ENCODE data around the gene HNRNPL.

The HNRNPL gene

DNA sequence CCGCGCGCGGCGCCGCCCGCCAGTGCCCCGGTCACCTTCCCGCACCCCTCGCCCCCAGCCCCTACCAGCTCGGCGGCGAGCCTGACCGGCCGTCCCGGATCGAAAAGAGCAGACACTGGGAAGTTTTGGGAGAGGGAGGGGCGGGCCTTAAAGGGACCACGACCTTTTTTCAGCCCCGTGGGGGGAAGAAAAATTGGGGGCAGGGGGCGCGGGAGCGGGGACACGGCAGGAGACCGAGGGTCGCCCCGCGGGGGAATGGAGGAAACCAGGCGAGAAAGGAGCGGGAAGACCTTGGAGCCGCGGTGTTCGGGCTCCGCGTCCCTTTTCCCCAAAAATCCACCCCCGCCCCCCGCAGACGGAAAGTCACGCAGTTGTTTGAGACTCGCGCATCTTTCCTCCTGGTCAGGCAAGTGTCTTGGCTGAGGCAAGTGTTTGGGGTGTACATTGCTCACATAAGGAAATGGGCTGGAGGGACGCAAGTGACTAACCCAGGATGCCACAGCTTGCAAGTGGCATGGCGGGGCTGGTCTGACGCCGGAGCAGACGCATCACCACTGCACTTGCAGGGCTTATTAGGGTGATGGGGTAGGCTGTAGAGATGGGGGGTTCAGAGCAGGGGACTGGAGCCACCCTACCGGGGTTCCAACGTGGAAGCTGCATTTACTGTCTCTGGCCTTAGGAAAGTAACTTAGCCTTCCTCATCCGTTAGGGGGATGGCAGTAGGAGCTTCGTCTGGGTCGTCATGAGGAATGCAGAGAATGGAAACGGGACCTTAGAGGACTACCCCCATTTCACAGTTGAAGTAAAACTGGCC lies 2.7 kb upstream of the HNRNPL start:
- TF ChIP-seq GATA3 (IDR thresholded peaks at IDR 0.05; ENCODE audit: low read depth, low read length) (no peak), GATA2 (IDR thresholded peaks at IDR 0.05; ENCODE audit: low read depth, low read length) (no peak)

- TF ChIP-seq GATA2 (IDR thresholded peaks at IDR 0.05; ENCODE audit: low read depth, low read length) (no peak), GATA3 (IDR thresholded peaks at IDR 0.05; ENCODE audit: low read depth, low read length) (no peak)
Observed at GRCh38 chr19:38851622-38852230, 1.9 kb upstream of the HNRNPL start.

DNA sequence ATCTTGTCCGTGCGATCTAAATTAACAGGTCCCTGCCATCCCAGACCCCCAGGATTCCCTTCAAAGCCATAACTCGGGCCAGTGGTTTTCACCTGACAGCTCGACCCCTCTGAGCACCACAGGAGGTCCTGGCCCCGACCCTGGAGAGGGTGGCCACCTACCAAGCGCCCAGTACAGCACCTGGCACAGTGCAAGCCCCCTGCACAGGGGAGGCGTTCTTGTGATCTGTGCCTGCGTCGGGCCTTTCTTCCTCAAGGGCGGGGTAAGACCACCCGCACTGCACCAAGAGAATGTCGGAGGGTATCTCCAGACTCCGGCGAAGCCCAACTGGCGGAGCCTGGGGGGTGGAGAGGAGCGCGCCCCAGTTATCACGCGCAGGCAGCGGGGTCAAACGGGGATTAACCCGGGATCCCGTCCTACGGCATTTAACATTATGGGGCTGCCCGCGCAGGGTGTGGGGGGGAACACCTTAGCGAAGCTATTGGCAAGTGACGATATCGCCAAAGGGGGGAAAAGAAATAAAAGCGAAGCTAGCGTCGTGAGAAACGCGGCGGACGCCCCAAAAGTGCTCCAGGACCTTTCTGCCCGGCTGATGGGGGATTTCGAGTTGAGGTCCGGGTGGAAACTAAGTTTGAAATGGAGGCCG lies 1.3 kb upstream of the HNRNPL start:
- no peak for TF ChIP-seq GATA2 (IDR thresholded peaks at IDR 0.05; ENCODE audit: low read depth, low read length)
- TF ChIP-seq GATA3 (IDR thresholded peaks at IDR 0.05; ENCODE audit: low read depth, low read length): no peak

DNA sequence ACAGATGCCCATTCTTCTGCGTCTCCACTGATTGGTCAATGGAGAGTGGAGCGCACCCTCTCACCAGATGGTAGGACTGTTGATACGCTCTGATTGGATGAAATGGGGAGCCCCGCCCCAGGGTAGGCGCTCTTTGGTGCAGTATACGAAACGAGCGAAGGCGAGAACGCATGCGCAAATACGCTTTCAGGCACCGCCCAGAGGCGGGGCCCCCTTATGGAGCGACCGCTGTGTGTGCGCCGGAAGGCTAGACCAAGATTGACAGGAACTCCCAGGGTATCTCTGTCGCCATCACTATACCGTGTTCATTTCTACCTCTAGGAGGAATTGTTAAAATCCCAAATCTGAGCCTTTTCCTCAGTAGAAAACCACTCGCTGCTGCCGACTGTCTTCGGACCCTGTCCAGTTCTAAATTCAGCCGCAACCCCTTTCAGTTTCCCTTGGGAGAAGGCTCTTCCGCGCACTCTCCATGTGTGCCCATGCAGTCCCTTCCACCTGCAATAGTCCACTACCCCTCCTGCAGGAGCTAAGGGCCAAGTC lies 720 bp upstream of the HNRNPL start:
- TF ChIP-seq GATA3 (IDR thresholded peaks at IDR 0.05; ENCODE audit: low read depth, low read length) (no peak), GATA2 (IDR thresholded peaks at IDR 0.05; ENCODE audit: low read depth, low read length) (peak; percentile 90)

DNA sequence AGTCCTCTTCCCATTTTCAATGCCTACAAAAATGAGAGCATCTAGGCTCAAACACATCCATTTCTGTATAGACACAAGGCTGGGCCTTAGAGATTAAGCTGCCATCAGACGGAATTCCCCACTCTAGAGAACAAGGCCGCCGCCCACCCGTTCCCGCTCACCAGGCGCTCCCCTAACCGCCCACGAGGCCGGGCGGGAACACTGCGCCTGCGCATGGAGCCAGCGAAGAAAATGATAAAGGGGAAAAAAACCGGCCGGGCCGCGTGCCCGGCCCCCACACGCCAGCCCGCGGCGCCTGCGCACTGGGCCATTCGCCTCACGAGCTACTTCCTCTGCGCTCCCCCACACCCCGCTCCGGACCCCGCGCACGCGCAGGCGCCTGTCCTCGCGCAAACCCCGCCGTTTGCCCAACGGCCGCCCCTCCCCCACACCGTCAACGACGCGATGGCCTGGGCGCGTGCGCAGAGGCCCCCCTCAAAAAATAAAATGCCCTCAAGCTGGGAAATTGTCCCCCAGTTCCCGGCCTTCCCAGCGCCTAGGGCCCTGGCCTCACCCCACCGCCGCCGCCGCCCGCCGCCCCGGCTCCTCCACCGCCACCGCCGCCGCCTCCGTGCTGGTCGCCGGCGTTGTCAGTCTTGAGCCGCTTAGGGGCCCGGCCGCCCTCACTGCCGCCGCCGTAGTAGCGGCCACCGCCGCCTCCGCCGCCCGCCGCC lies 483 bp downstream of the HNRNPL start:
- TF ChIP-seq GATA2 (IDR thresholded peaks at IDR 0.05; ENCODE audit: low read depth, low read length) (peak; percentile 19; the same call in 1 of the 2 replicates), GATA3 (IDR thresholded peaks at IDR 0.05; ENCODE audit: low read depth, low read length) (no peak)

DNA sequence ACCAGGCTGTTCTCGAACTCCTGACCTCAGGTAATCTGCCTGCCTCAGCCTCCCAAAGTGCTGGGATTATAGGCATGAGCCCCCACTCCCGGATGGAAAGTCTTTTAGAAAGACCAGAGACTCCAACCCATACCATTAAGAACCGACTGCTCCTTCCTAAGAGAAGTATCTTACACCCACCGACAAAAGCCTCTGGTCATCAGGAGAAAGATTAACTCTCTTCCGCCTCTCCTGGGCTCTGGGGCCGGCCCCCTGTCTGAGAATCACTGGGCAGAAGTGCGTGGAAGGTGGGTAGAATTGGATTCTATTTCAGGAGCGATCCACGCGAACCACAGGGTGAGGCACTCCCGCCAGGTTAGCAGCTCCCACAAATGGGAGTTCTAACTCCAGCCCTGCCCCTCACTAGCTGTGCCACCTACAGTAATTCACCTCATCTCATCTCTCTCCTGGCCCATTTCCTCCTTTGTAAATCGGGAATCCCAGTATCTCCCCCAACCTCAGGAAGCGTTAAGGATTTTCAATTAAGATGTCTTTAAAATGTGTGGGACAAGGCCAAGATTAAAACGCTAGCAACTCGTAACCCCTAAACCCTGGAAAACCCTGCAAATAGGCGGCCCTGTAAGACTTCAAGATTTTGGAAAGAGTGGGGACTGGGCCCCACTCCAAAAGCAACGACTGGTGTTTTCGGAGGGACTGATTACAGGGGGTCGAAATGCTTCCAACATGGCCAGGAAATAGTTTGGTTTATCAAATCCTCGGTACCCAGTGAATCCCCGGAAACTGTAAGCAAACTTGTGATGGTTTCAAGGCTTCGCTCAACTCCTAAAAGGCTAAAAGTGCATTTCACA lies 1.3 kb downstream of the HNRNPL start:
- TF ChIP-seq GATA3 (IDR thresholded peaks at IDR 0.05; ENCODE audit: low read depth, low read length) (no peak), GATA2 (IDR thresholded peaks at IDR 0.05; ENCODE audit: low read depth, low read length) (no peak)

- TF ChIP-seq GATA3 (IDR thresholded peaks at IDR 0.05; ENCODE audit: low read depth, low read length): no peak
- TF ChIP-seq GATA2 (IDR thresholded peaks at IDR 0.05; ENCODE audit: low read depth, low read length): no peak
Observed at GRCh38 chr19:38846097-38846496, 3.7 kb downstream of the HNRNPL start.

- no peak for TF ChIP-seq GATA2 (IDR thresholded peaks at IDR 0.05; ENCODE audit: low read depth, low read length)
- TF ChIP-seq GATA3 (IDR thresholded peaks at IDR 0.05; ENCODE audit: low read depth, low read length): no peak
Observed at GRCh38 chr19:38845374-38846024, 4.3 kb downstream of the HNRNPL start.

GRCh38 chr19:38844093-38844686 lies 5.6 kb downstream of the HNRNPL start:
- TF ChIP-seq GATA3 (IDR thresholded peaks at IDR 0.05; ENCODE audit: low read depth, low read length) (no peak), GATA2 (IDR thresholded peaks at IDR 0.05; ENCODE audit: low read depth, low read length) (no peak)

DNA sequence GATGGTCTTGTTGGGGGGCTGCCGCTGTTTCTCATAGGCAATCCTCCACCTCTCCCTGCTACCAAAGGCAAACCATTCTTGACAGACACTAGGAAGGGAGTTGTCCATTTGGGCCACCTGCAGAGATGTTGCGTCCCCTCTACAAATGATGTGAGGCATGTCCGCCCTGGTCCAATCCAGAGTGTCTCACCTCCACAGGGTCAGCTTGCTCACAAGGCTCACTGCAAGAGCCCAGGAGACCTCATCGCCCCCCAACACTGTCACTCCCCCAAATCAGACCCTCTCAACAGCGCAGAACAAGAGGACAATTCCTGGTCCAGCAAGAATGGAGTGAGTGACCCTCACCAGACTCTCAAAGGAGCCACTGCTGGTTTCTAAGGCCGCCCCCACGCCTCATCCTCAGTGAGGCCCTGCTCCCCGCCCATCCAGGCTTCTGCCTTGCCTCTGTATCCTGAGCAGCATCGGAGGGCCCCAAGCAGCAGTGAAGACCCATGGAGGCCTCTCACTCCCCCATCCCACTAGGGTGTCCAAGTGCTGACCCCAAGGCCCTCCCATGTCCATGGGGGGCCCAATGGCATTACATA lies 6.5 kb downstream of the HNRNPL start:
- TF ChIP-seq GATA2 (IDR thresholded peaks at IDR 0.05; ENCODE audit: low read depth, low read length) (no peak), GATA3 (IDR thresholded peaks at IDR 0.05; ENCODE audit: low read depth, low read length) (no peak)

- no peak for TF ChIP-seq GATA2 (IDR thresholded peaks at IDR 0.05; ENCODE audit: low read depth, low read length)
- TF ChIP-seq GATA3 (IDR thresholded peaks at IDR 0.05; ENCODE audit: low read depth, low read length): no peak
Observed at GRCh38 chr19:38842439-38843174, 7.2 kb downstream of the HNRNPL start.
